Stimulated activated CD8-positive, alpha-beta memory T cell treated with anti-CD3 and anti-CD28 coated beads, Interleukin-12 subunit alpha, Interleukin-12 subunit beta, amount 100 ng/mL, for 24 hours (primary cell): ENCODE measurements around the gene TRIOBP.

ENCODE experiments used
- DNase-seq: peaks from one replicate; pipeline ENCODE4 v3.0.0-alpha.2; 2020; ENCODE audit errors: extremely low read depth

Gene TRIOBP

DNA sequence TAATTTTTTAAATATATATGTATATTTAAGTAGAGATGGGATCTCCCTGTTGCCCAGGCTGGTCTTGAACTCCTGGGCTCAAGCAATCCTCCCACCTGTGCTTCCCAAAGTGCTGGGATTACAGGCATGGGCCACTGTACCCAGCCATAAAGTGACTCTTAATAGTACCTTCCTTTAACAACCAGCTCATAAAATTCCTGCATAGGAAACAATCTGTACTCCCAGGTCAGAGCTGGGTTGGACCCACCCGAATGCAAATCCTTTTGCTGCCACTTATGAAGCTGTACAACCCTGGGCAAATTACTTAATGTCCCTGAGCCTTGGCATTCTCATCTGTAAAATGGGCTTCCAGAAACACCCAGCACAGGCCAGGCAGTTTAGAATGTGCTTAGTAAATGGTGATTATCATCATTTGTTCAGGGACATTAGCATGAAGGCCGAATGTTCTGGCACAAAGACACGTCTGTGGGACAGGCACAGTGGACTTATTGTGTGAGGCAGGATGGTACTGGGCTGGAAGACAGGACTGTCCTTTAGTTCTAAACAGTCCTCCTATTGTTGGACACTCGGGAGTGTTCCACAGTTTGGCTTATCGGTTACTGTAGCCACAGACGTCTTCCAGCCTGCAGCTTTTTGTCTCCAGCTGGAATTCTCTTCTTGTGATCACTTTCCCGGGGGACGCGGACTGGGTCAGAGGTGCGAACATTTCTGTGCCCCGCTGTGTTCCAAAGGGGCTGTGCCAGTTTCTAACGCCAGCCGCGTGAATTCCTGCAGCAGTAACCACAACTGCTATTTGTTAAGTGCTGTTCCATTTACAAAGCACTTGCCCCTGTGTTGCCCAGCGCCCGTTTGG, 32.4 kb upstream of the TRIOBP start:
- DNase-seq, result no peak

DNA sequence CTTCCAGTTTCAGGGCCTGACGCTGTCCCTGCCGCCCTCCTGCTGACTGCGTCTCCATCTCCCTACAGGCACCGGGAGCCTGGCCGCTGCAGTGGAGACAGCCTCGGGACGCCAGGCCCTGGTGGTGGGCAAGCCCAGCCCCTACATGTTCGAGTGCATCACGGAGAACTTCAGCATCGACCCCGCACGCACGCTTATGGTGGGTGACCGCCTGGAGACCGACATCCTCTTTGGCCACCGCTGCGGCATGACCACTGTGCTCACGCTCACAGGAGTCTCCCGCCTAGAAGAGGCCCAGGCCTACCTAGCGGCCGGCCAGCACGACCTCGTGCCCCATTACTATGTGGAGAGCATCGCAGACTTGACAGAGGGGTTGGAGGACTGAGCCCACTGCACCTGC, 31.4 kb upstream of the TRIOBP start:
- no peak for DNase-seq

DNA sequence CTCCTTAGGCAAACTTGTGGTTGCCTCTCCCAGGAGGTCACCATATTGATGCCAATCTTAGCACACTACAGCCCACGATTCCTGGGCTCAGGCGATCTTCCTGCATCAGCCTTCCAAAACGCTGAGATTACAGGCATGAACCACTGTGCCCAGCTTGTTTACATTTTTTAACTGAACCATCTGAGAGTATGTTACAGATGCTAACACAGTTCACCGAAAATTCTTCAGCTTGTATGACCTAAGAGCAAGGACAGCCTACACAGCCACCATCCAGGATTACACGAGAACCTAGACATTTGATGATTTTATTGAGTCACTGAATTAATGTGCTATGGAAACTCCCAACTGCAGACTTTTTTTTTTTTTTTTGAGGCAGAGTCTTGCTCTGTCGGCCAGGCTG, 27.3 kb upstream of the TRIOBP start:
- DNase-seq, result no peak

DNA sequence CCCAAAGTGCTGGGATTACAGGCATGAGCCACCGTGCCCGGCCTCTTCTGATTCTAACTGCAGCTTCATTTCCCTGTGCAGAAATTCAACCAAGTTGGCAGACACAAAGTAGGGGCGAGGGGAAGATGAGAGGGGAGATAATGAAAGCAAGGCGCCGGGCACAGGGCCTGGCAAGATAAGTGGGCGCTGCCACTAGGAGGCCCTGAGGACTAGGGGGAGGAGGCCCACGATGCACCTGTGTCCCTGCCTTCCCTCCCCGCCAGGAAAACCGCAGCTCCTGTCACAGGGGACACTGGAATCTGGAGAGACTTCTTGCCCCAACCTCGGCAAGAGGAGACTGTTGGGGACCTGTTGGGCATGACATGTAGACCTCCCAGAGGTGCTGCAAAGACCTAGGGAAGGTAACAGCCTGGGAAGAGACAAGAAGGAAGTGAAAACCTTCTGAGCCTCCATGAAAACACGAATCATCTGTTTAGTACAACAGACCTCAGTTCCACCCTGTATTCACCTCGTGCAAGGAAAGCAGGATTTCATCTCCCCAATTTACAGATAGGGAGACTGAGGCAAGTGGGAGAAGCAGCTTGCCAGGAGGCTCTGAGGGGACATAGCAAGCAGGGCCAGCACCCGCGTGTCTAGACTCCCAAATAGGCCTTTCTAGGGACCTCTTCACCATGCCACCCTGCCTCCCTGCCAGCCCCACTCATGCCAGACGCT, 24.5 kb upstream of the TRIOBP start:
- DNase-seq, result no peak

DNA sequence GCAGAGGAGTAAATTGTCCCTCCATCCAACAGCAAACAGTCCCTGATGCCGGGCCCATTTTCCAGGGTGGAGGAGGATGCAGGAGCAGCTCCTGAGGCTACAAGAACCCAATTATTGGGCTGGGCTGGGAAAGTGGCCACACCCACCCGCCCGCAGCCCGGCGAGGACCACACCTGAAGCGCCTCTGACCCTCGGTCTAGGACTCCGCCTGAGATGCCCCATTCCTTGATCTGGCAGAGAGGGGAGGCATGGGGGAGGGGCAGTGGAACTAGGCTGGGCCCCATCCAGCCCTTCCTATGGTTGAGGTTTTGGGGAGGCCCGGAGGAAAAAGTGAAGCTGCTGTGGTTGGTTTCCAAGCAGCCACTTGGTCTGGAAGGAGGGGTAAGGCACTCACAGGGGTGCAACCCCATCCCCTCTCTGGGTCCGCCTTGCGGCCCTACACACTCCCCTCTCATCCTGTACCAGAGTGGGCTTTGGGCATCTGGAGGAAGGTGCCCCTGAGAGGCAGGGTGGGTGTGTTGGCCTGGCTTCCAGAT, 23.9 kb upstream of the TRIOBP start:
- DNase-seq, result no peak

DNA sequence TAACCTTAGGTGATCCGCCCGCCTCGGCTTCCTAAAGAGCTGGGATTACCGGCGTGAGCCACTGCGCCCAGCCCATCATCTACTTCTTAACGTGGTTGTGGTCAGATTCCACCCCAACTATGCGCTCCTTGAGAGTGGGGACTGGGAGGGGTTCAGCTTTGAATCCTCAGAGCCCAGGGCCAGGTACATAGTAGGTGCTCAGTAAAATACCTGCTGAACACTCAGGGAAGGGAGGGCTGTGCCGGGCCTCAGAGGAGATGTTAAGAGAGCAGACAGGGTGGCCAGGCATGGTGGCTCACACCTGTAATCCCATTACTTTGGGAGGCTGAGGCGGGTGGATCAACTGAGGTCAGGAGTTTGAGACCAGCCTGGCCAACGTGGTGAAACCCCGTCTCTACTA, 22.6 kb upstream of the TRIOBP start:
- DNase-seq, result no peak

DNA sequence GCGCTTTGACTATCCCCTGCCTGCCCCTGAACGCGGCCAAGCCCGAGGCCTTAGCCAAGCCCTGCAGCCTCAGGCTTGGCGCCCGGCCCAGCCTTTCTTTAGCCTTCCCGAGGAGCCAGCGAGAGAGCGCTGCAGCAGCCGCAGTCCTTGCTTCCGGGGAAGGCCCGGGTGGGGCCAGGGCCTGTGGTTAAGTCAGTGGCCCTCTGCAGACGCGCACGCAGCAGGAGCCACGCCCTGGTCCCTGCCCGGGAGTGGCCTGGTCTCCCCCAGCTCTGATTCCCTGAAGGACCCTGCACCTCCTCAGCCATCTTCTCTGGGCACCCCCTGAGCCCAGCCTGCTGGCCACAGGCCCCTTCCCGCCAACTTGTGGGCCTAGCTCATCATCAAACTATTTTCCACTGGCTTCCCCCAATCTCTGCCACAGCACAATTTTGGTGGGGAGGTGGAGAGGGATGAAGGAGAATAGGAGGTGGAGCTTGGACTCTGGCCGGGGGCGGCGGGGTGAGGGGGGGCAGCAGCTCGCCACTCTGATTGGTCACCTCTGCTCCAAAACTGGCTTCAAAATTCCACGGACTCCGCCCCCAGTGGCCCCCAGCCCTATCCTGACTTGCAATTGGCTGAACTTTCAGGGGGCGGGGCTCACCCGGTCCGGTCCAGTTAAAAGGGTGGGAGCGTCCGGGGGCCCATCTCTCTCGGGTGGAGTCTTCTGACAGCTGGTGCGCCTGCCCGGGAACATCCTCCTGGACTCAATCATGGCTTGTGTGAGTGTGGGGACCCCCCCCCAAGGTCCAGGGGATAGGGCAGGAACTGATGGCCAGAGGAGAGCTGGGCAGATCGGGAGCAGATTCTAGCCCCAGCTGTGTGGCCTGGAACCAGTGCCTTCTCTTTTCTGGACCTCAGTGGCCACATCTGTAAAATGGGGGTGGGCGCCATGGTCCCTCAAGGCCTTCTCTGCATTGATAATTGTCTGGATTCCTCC, 21.6 kb upstream of the TRIOBP start, which contains the start of gene LGALS1:
Gene LGALS1 (plus strand): TSS at position 686 of the 979 bp plus-strand sequence. CDS start 67 bp downstream, at position 753.
- DNase-seq, result no peak

DNA sequence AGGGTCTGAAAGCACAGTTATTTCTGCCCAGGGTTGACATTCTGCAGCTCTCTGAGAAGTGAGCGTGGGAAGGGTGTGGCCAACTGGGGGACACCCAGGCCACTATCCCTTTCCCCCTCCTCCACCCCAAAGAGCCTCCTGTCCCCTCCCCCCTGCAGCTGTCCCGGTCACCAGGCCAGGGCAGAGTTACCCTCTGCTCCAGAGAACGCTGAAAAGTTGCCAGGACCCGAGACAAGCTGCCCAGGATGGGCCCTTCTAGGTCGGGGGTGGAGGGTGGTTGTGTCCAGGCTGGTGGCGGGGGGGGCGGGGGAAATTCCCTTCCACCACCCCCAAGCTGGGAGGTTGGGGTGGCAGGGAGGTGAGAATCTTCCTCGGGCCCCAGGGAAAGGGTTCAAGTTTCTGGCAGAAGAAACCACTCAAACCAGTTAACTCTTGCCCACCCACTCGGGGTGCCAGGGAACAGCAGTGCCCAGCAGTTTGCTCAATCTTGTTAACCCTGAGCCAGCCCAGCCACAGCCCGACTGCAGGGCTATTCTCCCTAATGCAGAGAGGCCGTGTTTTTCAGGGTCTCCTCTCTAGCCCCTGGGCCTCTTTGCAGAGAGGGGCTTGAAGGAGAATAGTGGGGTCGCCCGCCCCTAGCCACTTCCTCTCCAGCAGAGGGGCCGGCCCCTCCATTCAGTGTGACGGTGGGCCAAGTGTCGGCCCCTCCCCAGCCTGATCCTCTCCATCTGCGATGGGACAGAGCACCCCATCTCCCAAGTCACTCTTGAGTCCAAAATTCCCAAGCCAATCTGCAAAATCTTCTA, 20.7 kb upstream of the TRIOBP start:
- DNase-seq, result no peak

DNA sequence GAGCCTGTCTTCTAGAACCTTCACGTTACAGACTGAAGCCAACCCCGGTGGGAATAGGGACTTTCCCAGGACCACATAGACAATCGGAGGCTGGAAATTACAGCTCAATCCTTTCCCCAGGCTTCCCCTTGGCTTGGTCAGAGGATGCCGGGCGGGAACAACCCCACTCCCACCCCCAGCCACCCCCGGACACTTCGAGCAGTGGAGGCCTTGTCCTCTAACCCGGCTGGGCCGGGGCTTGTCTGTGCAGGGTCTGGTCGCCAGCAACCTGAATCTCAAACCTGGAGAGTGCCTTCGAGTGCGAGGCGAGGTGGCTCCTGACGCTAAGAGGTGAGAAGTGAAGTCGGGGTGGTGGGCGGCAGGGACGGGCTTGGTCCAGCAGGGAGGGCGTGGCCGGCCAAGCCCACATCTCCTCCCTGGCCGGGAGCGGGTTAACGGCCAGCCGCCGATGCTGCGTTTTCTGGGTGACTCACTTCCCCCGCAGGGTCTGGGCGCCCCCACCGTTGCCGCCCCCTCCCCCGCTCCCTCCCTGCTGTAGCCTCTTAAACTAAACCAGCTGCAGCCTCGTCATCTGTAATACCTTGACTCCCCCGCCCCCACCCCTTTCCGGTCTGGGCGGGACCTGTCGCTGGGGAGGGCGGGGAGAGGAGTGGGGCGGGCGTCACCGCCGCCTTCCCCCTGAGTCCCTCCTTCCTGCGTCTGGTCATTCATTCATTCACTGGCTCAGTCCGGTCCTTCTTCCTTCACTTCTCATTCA, 19.9 kb upstream of the TRIOBP start:
- DNase-seq, result peak; percentile 77

DNA sequence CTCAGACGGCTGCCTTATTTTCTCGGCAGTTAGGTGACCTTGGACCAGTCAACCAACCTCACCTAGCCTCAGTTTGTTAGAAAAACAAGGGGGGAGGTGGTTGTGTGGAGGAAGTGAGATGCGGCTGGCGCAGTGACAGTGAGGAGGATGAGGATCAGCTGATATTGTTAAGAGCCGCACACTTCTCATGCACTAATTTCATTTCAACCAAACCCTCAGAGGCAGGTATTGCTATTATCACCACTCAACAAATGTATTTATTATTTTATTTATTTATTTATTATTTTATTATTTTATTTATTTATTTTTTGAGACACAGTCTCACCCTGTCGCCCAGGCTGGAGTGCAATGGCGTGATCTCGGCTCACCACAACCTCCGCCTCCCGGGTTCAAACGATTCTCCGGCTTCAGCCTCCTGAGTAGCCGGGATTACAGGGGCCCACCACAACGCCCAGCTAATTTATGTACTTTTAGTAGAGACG, 19.3 kb upstream of the TRIOBP start:
- DNase-seq, result no peak

DNA sequence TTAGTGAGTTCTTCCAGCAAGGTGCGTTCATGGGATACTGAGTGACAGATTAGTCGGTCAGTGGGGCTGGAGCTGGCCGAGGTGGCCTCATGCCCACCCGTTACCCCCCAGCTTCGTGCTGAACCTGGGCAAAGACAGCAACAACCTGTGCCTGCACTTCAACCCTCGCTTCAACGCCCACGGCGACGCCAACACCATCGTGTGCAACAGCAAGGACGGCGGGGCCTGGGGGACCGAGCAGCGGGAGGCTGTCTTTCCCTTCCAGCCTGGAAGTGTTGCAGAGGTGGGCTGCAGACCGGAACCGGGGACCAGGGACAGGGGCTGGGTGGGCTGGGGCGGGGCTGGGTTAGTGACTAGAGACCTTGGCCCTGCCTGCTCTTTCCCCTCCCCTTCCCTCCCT, 18.5 kb upstream of the TRIOBP start:
- no peak for DNase-seq

DNA sequence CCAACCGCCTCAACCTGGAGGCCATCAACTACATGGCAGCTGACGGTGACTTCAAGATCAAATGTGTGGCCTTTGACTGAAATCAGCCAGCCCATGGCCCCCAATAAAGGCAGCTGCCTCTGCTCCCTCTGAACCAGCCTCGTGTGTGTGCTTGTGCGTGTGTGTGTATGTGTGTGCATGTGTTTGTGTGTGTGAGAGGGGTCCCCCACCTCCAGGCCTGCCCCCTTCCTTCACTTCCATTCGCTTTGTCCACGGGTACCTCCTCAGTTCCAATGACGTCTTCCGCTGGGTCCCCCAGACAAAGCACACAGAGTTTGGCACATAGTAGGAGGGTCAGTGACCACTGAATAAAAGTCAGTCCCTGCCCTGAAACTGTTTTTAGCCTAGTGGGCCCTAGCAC, 17.2 kb upstream of the TRIOBP start:
- DNase-seq, result no peak

DNA sequence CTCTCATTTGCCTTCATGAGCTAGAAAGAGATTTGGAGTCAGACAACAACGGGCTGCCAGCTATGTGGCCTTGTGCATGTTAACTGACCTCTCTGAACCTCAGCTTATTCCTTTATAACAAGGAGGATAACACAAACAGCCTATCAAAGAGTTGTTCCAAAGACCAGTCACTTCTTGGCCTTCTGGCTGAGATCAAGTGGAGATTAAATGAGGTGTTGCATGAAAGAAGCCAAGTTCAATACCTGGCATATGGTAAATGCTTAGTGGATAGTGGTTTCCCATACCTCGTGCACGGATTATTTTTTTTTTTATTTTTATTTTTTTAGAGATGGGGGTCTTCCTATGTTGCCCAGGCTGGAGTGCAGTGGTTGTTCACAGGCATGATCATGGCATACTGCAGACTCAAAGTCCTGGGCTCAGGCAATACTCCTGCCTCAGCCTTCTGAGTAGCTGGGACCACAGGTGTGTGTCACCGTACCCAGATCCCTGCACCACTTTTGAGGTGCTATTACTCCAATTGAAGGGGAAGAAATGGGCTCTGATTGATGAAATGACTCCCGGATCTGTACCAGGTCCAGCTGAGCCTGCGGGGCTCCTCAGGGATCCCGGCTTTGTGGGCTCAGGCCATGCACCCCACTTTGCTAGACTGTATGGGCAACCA, 16.5 kb upstream of the TRIOBP start:
- no peak for DNase-seq

DNA sequence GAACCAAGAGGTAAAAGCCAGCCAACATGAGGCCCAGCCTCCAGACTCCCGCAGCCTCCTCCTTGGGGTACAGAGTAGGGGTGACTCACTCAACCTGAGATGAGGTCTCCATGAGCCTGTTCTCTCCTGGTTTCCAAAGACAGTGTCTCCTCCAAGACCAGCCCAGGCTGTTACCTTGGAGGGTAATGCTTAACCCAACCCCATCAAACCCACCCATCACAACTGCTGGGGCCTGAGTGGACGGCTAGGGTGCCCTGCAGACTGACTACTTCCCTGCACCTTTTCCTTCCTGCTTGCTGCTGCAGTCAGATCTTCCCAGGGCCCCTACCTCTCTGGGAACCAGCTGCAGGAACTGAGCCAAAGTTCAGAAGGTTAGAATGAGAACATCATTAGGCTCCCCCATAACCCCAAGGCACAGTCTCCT, 15.8 kb upstream of the TRIOBP start:
- DNase-seq, result no peak

DNA sequence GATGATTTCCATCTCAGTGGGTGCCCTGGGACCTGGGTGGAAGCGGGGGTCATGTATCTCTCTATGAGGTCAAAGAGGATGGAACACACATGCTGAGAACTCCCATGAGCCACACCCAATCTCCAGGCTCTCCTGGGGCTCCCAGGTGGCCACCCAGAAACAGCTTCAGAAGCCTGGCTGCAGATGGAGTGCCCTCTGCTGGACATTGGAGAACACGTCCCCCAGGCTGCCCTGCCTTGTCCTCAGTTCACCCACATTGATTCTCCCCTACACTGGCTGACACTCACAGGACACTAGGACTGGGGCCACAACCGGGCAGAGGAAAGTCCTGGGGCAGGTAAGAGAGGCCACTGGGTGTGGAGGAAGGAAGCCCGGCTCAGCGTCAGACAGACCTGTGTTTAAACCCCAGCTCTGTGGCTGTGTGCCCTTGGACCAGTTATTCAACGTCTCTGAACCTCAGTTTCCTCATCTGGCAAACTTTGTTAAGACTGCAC, 15.2 kb upstream of the TRIOBP start:
- no peak for DNase-seq

DNA sequence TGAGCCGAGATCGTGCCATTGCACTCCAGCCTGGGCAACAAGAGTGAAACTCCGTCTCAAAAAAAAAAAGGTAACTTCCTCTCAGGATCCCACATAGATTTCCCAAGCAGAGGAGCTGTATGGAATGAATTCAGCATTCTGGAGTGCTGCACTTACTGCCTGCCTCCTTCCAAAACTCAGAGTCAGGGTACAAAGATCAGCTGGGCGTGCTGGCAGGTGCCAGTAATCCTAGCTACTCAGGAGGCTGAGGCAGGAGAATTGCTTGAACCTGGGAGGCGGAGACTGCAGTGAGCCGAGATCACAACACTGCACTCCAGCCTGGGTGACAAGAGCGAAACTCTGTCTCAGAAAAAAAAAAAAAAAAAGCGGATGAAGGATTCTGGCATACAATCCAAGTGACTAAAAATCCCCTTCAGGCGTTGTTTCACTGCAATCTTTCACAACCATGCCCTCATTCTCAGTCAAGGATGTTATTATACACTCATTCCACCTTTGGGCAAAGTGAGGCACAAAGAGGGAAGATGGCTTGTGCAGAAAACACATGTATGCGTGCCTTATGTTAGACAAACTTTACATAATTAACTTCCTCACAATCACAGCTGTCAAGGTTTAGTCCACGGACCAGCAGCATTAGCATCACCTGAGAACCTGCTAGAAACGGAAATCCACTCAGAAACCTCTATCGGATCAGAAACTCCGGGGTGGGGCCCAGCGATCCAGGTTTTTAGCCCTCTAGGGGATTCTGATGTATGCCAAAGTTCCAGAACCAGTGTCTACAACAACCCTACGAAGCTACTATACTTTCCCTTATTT, 11.8 kb upstream of the TRIOBP start:
- DNase-seq, result no peak

DNA sequence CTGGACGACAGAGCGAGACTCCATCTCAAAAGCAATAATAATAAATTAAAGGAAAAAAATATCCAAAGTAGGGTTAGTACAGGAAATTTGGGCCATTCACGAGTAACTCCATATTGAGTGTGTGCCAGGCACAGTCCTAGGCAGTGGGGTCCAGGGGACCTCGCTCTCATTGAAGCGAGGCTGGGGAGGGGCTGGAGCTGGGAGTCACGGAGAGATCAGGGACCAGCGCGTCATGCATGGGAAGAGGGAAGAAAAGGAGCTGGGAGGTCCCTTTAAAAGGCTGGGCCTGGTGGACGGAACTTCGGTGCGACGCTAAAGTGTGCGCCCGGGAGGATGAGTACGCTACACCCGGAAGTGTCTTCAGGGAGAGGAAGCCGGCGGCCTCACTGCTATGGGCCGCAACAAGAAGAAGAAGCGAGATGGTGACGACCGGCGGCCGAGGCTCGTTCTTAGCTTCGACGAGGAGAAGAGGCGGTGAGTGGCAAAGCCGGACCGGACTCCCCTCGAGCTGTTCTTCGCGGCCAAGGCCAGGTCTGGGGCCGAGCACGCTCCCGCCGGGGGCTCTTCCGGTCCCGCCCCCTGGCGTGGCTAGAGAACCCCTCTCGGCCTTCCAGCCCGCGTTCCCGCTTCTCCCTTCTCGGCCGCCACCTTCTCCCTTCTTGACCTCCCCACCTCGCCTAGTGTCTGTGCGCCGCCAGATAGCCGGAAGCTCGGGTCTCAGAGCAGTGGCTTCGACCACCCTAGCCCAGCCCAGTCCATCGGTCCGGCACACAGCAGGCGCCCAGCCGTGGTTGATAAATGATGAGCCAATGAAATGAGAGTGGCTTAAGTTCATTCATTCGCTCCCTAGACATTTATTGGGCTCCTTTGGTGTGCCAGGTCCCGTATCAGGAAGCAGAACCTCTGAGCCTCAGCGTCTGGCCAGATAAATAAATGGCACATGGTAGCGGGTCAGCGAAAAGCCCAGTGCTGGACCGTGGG, 10.6 kb upstream of the TRIOBP start, which contains the start of gene NOL12:
Gene NOL12 (plus strand): TSS at position 342 of the 981 bp plus-strand sequence. CDS start 50 bp downstream, at position 392.
- peak; percentile 49 for DNase-seq
